GM12878 (cell line): ENCODE data around the gene MFSD12. TPM values are rescaled to one million over a fixed set of nuclear protein-coding genes. Genes with fewer than 3 reads are reported as not detected.
A peak's percentile ranks its signal among the peaks of the same experiment; 100 is the strongest.

Experiments used
- ATAC-seq: fragments of 200-7000 bp; cut with Tn5 transposase; 3 replicates; pipeline ENCODE4 v1.9.1; 2020; ENCODE audit warnings: mild to moderate bottlenecking, moderate library complexity
- BruUV-seq: library from RNA; stranded (reverse); fragments of 400-500 nt; replicated peaks from 2 replicates; lab custom pipeline; 2021; lab: Mats Ljungman, UMichigan
- CTCF ChIA-PET: fragments of 300-600 bp; sonication (Branson Sonifier 250); formaldehyde crosslinking; extraction: SDS; loops from one replicate; lab custom pipeline; 2021; ENCODE audit warnings: inconsistent platforms; lab: Yijun Ruan, JAX
- POLR2A ChIA-PET: fragments of 350-600 bp; formaldehyde crosslinking; extraction: SDS; loops from one replicate; lab custom pipeline; 2021; ENCODE audit warnings: inconsistent platforms; lab: Charles Lee
- RAD21 ChIA-PET: fragments of 300-600 bp; sonication (Branson Sonifier 250); formaldehyde crosslinking; loops from one replicate; lab custom pipeline; 2023; ENCODE audit warnings: antibody characterized with exemption; ENCODE audit not compliant: unreplicated experiment; lab: Charles Lee
- SMC1A ChIA-PET: fragments of 300-600 bp; sonication (Branson Sonifier 250); formaldehyde crosslinking; loops from one replicate; lab custom pipeline; 2023; ENCODE audit not compliant: unreplicated experiment, uncharacterized antibody; lab: Charles Lee
- DNase-seq: peaks from one replicate; pipeline ENCODE4 v3.0.0-alpha.2; 2011; ENCODE audit warnings: low read depth, low spot score
- FAIRE-seq: peaks from 3 replicates; lab custom pipeline; 2011; peaks lifted over from hg19 to GRCh38; lab: Jason Lieb, UNC
- H2AFZ ChIP-seq: 2 replicates; pipeline ENCODE4 v1.6.0; 2011; ENCODE audit warnings: low read depth, low read length, control low read depth; ENCODE audit not compliant: control insufficient read depth
- H3K27ac ChIP-seq: 2 replicates; pipeline ENCODE4 v1.5.1; 2011; ENCODE audit warnings: control low read depth; ENCODE audit not compliant: control insufficient read depth, insufficient read depth
- H3K27me3 ChIP-seq, 2 experiments: replicated peaks in 1 of 2; 2 replicates each; pipeline versions ENCODE4 v1.6.0 to v1.6.1; 2011; ENCODE audit warnings: low read length in 1 of 2; ENCODE audit not compliant: control insufficient read depth in 2 of 2, insufficient read depth in 2 of 2
- H3K36me3 ChIP-seq, 2 experiments: 2 replicates each; pipeline ENCODE4 v1.5.1; 2011; ENCODE audit warnings: low read length in 1 of 2; ENCODE audit not compliant: control insufficient read depth in 2 of 2, insufficient read depth in 2 of 2
- H3K4me1 ChIP-seq: 2 replicates; pipeline ENCODE4 v1.6.1; 2011; ENCODE audit warnings: mild to moderate bottlenecking, low read length, moderate library complexity, mixed read lengths; ENCODE audit not compliant: control insufficient read depth, insufficient read depth
- H3K4me2 ChIP-seq: 2 replicates; pipeline ENCODE4 v1.6.0; 2011; ENCODE audit warnings: control low read depth; ENCODE audit not compliant: control insufficient read depth, insufficient read depth
- H3K4me3 ChIP-seq: fragments of 200-600 bp; sonication (generic); 2 replicates; pipeline ENCODE4 v1.5.1; 2016
- H3K79me2 ChIP-seq: 2 replicates; pipeline ENCODE4 v1.6.0; 2011; ENCODE audit warnings: low read length; ENCODE audit not compliant: control insufficient read depth, insufficient read depth
- H3K9ac ChIP-seq: 2 replicates; pipeline ENCODE4 v1.8.0; 2011; ENCODE audit warnings: low read length, control low read depth, mixed read lengths; ENCODE audit not compliant: control insufficient read depth, insufficient read depth
- H3K9me3 ChIP-seq: replicated peaks from 3 replicates; pipeline ENCODE4 v1.5.1; 2011; ENCODE audit warnings: mild to moderate bottlenecking, low read length; ENCODE audit not compliant: control insufficient read depth, insufficient read depth
- H4K20me1 ChIP-seq: 2 replicates; pipeline ENCODE4 v1.6.0; 2011; ENCODE audit not compliant: control insufficient read depth, insufficient read depth
- BACH1 ChIP-seq: fragments of 450-650 bp; IDR thresholded peaks from 2 replicates; pipeline ENCODE4 v1.6.1; 2017; ENCODE audit warnings: mild to moderate bottlenecking, borderline replicate concordance
- KLF5 ChIP-seq: fragments of 450-650 bp; IDR thresholded peaks from 2 replicates; pipeline ENCODE4 v1.6.1; 2014; ENCODE audit warnings: mild to moderate bottlenecking; ENCODE audit not compliant: partially characterized antibody
- MEF2B ChIP-seq: fragments of 450-650 bp; IDR thresholded peaks from 2 replicates; pipeline ENCODE4 v1.6.1; 2018; ENCODE audit warnings: mild to moderate bottlenecking, moderate library complexity; ENCODE audit not compliant: partially characterized antibody, poor library complexity, severe bottlenecking
- POLR2A ChIP-seq: IDR thresholded peaks from 2 replicates; pipeline ENCODE4 v1.6.1; 2011; ENCODE audit warnings: low read depth, mild to moderate bottlenecking, low read length
- TBL1XR1 ChIP-seq: IDR thresholded peaks from 2 replicates; pipeline ENCODE4 v1.6.1; 2012; ENCODE audit warnings: low read depth, low read length, improper control_type of control experiment
- WGBS: methylation state at CpG from one replicate; pipeline ENCODE4 v1.1.6; 2016; ENCODE audit warnings: low lambda C conversion rate; ENCODE audit not compliant: insufficient replicate concordance, insufficient coverage; ENCODE audit errors: missing lambda C conversion rate; 5-methylcytosine and 5-hydroxymethylcytosine counted together
- in situ Hi-C: fragments of 300-500 bp; cut with MboI; formaldehyde crosslinking; loops from 9 replicates; pipeline ENCODE4 v1.14.3; 2018; ENCODE audit warnings: mixed read lengths
- intact Hi-C: fragments of 100-400 bp; cut with micrococcal nuclease; formaldehyde crosslinking; loops from one replicate; pipeline ENCODE4 v1.14.2; 2022; ENCODE audit not compliant: unreplicated experiment
- polyA plus RNA-seq, 11 experiments: library from polyadenylated mRNA; depleted of rRNA in 4 of 11; unstranded in 6 of 11; stranded (reverse) in 5 of 11; fragments of >200 nt; fragmentation: Nextera tagmentation in 4 of 11; fragmentation: Illumina TruSeq in 1 of 11; extraction: Ambion mirVana in 4 of 11; extraction: Trizol in 1 of 11; gene quantifications; 1 replicate in 1 of 11; 2 replicates in 10 of 11; pipeline versions ENCODE4 v1.2.1 to v1.2.3, GENCODE V29; 2011 to 2016; ENCODE audit warnings: inconsistent platforms in 2 of 11, missing spikeins in 2 of 11, low read depth in 1 of 11
- total RNA-seq, 4 experiments: library from RNA; depleted of rRNA in 3 of 4; stranded (reverse); fragments of >200 nt in 3 of 4; fragmentation: Illumina TruSeq in 1 of 4; extraction: Trizol in 1 of 4; gene quantifications; 2 replicates each; pipeline versions ENCODE4 v1.2.1 to v1.2.3, GENCODE V29; 2013 to 2021

MFSD12 gene
- total and polyA plus RNA-seq, 10 of the 15 experiments (the other 5 are each of a cell fraction or from before 2014, with no cell fraction given), result 0.58 to 65.9 (median 16.8) TPM

DNA sequence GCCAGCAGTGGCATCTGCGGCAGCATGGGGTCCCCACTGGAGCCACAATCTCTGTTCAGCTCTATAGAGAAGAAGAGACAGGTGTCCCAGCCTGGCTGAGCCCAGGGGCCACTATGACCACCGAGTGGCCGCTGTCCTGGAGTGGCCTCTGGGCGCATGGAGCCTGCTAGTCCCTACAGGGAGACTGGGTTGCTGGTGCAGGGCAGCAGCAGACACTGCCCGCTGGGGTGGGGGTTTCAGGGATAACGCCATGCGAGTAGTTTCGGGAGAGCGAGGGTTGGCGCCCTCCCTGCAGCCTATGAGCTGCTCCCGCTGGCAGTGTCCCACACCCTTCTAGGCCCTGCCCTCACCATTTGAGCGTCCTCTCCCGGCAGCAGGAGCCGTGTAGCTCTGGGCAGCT lies 29.3 kb downstream of the MFSD12 start (continued):
- TF ChIP-seq TBL1XR1 (no peak), MEF2B (no peak), BACH1 (no peak)
- TF ChIP-seq, all 136 proteins: peak for 0

DNA sequence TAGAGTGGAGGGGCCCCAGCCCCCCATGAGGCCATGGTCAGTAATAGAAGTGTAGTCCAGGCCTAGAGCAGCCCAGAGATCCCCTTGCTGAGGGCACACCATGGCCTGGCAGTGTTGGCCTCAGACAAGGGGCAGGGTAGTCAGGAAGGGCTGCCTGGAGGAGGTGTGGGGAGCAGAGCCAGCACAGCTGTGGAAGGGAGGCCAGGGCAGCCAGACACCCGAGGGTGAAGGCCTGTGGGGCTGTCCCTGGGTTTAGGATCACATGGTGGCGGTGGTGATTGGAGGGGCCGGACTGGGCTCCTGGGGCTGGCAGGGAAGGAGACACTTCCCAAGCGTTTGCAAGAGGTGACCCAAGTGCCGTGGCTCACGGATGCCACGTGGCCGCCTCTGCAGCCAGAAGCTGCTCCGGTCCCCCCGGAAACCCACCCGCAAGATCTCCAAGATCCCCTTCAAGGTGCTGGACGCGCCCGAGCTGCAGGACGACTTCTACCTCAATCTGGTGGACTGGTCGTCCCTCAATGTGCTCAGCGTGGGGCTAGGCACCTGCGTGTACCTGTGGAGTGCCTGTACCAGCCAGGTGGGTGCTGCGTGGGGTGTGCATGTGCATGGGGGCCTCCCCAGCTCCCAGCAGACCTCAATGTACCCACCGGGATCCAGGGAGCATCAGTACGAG lies 30.0 kb downstream of the MFSD12 start:
- DNase-seq (no peak), ATAC-seq (no peak), FAIRE-seq (no peak)
- Histone ChIP-seq H2AFZ (no peak overlapping the region), H3K9me3 (no peaks in the 10 kb centered on the region), H3K9ac (no peak overlapping the region), H3K36me3 (peaks cover 2 to 44% of the 10 kb centered on the region in 2 experiments; a peak in 3 of 4 replicates), H3K4me3 (no peak overlapping the region), H3K4me1 (no peaks in the 10 kb centered on the region), H3K79me2 (no peaks in the 10 kb centered on the region), H4K20me1 (no peaks in the 10 kb centered on the region), H3K27ac (no peak overlapping the region), H3K27me3 (no peaks in the 10 kb centered on the region), H3K4me2 (no peak overlapping the region)
- ChIA-PET SMC1A (no interaction called here), POLR2A (no interaction called here), CTCF (interaction anchor here (0.9 kb wide), 1 partner anchor 18 kb away, joined by 3 read pairs; no protein-coding TSS in a partner anchor), RAD21 (no interaction called here)
- no peak for TF ChIP-seq KLF5
- TF ChIP-seq POLR2A, result peak; percentile 34; the same call in 1 of the 2 replicates
- no TSS peak for BruUV-seq
- WGBS, result 96% methylated on average over 20 of the region's 21 CpGs
- intact Hi-C loops (no loop called here), in situ Hi-C loops (no loop called here)
